GM18951 (cell line): ENCODE results near the gene APBA1.

Source experiments
- POLR2A ChIP-seq: IDR thresholded peaks from 4 replicates; pipeline ENCODE4 v1.6.1; 2011; ENCODE audit warnings: mild to moderate bottlenecking; ENCODE audit not compliant: insufficient read length, insufficient read depth; ENCODE audit errors: extremely low read depth
- in situ Hi-C: fragments of 300-500 bp; cut with MboI; formaldehyde crosslinking; loops from one replicate; pipeline ENCODE4 v1.12.0; 2022; ENCODE audit warnings: low sequenced_read_pairs, mixed read lengths, inconsistent platforms; ENCODE audit not compliant: unreplicated experiment

APBA1 gene

GRCh38 chr9:69671879-69672595 lies at the start of gene APBA1:
APBA1 (minus strand) TSS chr9:69672371.
- no peak for TF ChIP-seq POLR2A
- in situ Hi-C loops = no loop called here

GRCh38 chr9:69719983-69720382 lies 47.8 kb upstream of the APBA1 start:
- no peak for TF ChIP-seq POLR2A
- in situ Hi-C loops = no loop called here

- in situ Hi-C loops = no loop called here
These were observed 47.2 kb upstream of the APBA1 start for GRCh38 chr9:69719367-69719766.

GRCh38 chr9:69718218-69718617 lies 46.0 kb upstream of the APBA1 start:
- in situ Hi-C loops = no loop called here

More at GRCh38 chr9:69719367-69719766, 47.2 kb upstream of the APBA1 start:
- TF ChIP-seq POLR2A = no peak

GRCh38 chr9:69715825-69716224 lies 43.7 kb upstream of the APBA1 start:
- no peak for TF ChIP-seq POLR2A
- in situ Hi-C loops = no loop called here

More at GRCh38 chr9:69718218-69718617, 46.0 kb upstream of the APBA1 start:
- TF ChIP-seq POLR2A = no peak

GRCh38 chr9:69715096-69715495 lies 42.9 kb upstream of the APBA1 start:
- TF ChIP-seq POLR2A = no peak
- in situ Hi-C loops = no loop called here

- no peak for TF ChIP-seq POLR2A
- in situ Hi-C loops = no loop called here
These were observed 25.3 kb upstream of the APBA1 start for GRCh38 chr9:69697475-69697874.

GRCh38 chr9:69696802-69697201 lies 24.6 kb upstream of the APBA1 start:
- in situ Hi-C loops = no loop called here

GRCh38 chr9:69689991-69690538 lies 17.9 kb upstream of the APBA1 start:
- in situ Hi-C loops = no loop called here
- TF ChIP-seq POLR2A = no peak

More at GRCh38 chr9:69696802-69697201, 24.6 kb upstream of the APBA1 start:
- TF ChIP-seq POLR2A = no peak

GRCh38 chr9:69683927-69684326 lies 11.8 kb upstream of the APBA1 start:
- in situ Hi-C loops = no loop called here
- no peak for TF ChIP-seq POLR2A

- in situ Hi-C loops = no loop called here
- TF ChIP-seq POLR2A = no peak
These were observed 6.8 kb upstream of the APBA1 start for GRCh38 chr9:69678843-69679538.

GRCh38 chr9:69677931-69678330 lies 5.8 kb upstream of the APBA1 start:
- TF ChIP-seq POLR2A = no peak
- in situ Hi-C loops = no loop called here

- in situ Hi-C loops = no loop called here
- TF ChIP-seq POLR2A = no peak
These were observed 3.4 kb upstream of the APBA1 start for GRCh38 chr9:69675563-69675962.
